A673 (cell line): ENCODE results near the gene VEGFB. TPM values are rescaled to one million over a fixed set of nuclear protein-coding genes. Genes with fewer than 3 reads are reported as not detected.

ENCODE experiments used
- BruUV-seq: library from RNA; stranded (reverse); fragments of 400-500 nt; replicated peaks from 2 replicates; lab custom pipeline; 2021; lab: Mats Ljungman, UMichigan
- CTCF ChIA-PET: fragments of 300-600 bp; sonication (Branson Sonifier 250); formaldehyde crosslinking; loops from one replicate; lab custom pipeline; 2022; ENCODE audit warnings: antibody characterized with exemption; lab: Charles Lee
- POLR2A ChIA-PET: fragments of 300-600 bp; sonication (Branson Sonifier 250); formaldehyde crosslinking; loops from one replicate; lab custom pipeline; 2022; ENCODE audit warnings: antibody characterized with exemption; ENCODE audit not compliant: low non-redundant PET; lab: Charles Lee
- DNase-seq: peaks from one replicate; pipeline ENCODE4 v3.0.0-alpha.2; 2015; ENCODE audit warnings: low spot score
- H3K27ac ChIP-seq: fragments of 200-600 bp; sonication (generic); 2 replicates; pipeline ENCODE4 v1.5.1; 2016; ENCODE audit warnings: mixed run types, low read depth, mild to moderate bottlenecking, mixed read lengths, antibody characterized with exemption, low read length; ENCODE audit not compliant: poor library complexity, severe bottlenecking
- H3K27me3 ChIP-seq: fragments of 200-600 bp; sonication (generic); replicated peaks from 2 replicates; pipeline ENCODE4 v1.6.1; 2017; ENCODE audit warnings: mixed run types, low read depth, mild to moderate bottlenecking, mixed read lengths, antibody characterized with exemption, low read length; ENCODE audit not compliant: insufficient read depth, poor library complexity
- H3K36me3 ChIP-seq: fragments of 200-600 bp; sonication (generic); 2 replicates; pipeline ENCODE4 v1.6.1; 2016; ENCODE audit warnings: mixed run types, mild to moderate bottlenecking, mixed read lengths, antibody characterized with exemption, low read length; ENCODE audit not compliant: insufficient read depth, poor library complexity, severe bottlenecking
- H3K4me1 ChIP-seq: fragments of 200-600 bp; sonication (generic); 2 replicates; pipeline ENCODE4 v1.6.1; 2017; ENCODE audit warnings: mixed run types, mild to moderate bottlenecking, mixed read lengths, antibody characterized with exemption, low read length; ENCODE audit not compliant: insufficient read depth, poor library complexity, severe bottlenecking
- H3K4me3 ChIP-seq: fragments of 200-600 bp; sonication (generic); 2 replicates; pipeline ENCODE4 v1.5.1; 2016; ENCODE audit warnings: low read depth, mixed run types, mild to moderate bottlenecking, mixed read lengths, low read length; ENCODE audit not compliant: poor library complexity, severe bottlenecking
- H3K9me3 ChIP-seq: fragments of 200-600 bp; sonication (generic); 2 replicates; pipeline ENCODE4 v1.6.1; 2016; ENCODE audit warnings: mixed run types, low read depth, mild to moderate bottlenecking, mixed read lengths, antibody characterized with exemption, low read length; ENCODE audit not compliant: poor library complexity, severe bottlenecking
- EZH2 ChIP-seq: fragments of 200-600 bp; sonication (generic); IDR thresholded peaks from 2 replicates; pipeline ENCODE4 v1.6.1; 2017; ENCODE audit warnings: borderline replicate concordance, low read depth, mild to moderate bottlenecking, mixed read lengths, antibody characterized with exemption, low read length; ENCODE audit not compliant: poor library complexity, severe bottlenecking
- intact Hi-C: fragments of 100-400 bp; cut with micrococcal nuclease; formaldehyde crosslinking; loops from one replicate; pipeline ENCODE4 v1.10.0; 2022; ENCODE audit not compliant: unreplicated experiment
- total RNA-seq: library from RNA; stranded (reverse); gene quantifications from 2 replicates; pipeline ENCODE4 v1.2.3, GENCODE V29; 2021
- TF ChIP-seq, protein P1 (sequence below): fragments of 300-800, 200-600 bp; sonication (generic); conservative IDR thresholded peaks from 2 replicates; pipeline ENCODE4 v1.5.1; 2017; ENCODE audit warnings: low read depth, mild to moderate bottlenecking, antibody characterized with exemption, low read length, moderate library complexity, mixed read lengths

VEGFB gene
- total RNA-seq, 1 experiment from 2014 or later = 93.3 TPM

DNA sequence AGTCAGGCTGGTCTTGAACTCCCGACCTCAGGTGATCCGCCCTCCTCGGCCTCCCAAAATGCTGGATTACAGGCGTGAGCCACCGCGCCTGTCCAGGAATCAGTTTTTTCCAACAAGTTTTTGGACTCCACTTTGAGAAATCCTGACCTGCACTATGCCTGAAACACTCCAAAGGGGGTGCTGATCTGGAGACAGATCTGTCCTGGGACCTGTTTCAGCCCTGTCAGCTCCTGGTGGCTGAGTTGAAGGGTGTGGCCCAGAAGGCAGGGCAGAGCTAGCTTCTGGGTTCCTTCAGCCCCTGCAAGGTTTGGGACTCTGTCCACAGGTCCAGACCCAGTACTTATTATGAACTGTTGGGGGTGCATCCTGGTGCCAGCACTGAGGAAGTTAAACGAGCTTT lies 2.8 kb upstream of the VEGFB start:
- no TSS peak for BruUV-seq

DNA sequence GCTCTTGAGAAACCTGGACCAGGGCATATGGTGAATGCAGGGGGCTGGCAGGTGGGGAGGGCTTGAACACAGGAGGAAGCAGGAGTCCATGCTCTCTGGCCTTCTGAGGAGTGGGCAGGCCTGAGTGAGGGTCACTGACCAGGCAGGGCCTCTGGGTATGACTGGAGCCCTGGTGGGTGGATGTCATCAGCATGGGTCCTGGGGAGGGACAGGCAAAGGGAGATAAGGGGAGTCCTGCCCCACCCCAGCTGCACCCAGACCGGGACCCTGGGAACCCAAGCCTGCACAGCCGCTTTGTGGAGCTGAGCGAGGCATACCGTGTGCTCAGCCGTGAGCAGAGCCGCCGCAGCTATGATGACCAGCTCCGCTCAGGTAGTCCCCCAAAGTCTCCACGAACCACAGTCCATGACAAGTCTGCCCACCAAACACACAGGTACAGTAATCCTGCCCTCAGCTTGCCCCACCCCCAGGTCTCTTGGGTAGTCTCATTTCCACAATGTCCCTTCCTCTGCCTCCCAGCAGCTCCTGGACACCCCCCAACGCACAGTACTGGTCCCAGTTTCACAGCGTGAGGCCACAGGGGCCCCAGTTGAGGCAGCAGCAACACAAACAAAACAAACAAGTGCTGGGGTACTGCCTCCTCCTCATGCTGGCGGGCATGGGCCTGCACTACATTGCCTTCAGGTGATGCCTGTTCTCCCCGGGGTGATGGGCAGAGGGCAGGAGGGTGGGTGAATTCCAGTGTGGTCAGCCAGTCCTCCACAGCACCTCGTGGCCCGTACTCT lies 2.0 kb upstream of the VEGFB start:
- BruUV-seq = no TSS peak
- Histone ChIP-seq H3K36me3 (peaks cover 4% of the 10 kb centered on the region), H3K9me3 (no peaks in the 10 kb centered on the region), H3K27ac (peak overlapping the region; percentile 37), H3K4me1 (peaks cover 21% of the 10 kb centered on the region), H3K27me3 (no peaks in the 10 kb centered on the region), H3K4me3 (no peak overlapping the region)
- DNase-seq = no peak
- ChIA-PET CTCF (interaction anchor here (0.8 kb wide), 1 partner anchor 28 kb away, joined by 5 read pairs; no protein-coding TSS in a partner anchor), POLR2A (no interaction called here)
- intact Hi-C loops = no loop called here
- TF ChIP-seq EZH2 = no peak
- TF ChIP-seq, protein P1, sequence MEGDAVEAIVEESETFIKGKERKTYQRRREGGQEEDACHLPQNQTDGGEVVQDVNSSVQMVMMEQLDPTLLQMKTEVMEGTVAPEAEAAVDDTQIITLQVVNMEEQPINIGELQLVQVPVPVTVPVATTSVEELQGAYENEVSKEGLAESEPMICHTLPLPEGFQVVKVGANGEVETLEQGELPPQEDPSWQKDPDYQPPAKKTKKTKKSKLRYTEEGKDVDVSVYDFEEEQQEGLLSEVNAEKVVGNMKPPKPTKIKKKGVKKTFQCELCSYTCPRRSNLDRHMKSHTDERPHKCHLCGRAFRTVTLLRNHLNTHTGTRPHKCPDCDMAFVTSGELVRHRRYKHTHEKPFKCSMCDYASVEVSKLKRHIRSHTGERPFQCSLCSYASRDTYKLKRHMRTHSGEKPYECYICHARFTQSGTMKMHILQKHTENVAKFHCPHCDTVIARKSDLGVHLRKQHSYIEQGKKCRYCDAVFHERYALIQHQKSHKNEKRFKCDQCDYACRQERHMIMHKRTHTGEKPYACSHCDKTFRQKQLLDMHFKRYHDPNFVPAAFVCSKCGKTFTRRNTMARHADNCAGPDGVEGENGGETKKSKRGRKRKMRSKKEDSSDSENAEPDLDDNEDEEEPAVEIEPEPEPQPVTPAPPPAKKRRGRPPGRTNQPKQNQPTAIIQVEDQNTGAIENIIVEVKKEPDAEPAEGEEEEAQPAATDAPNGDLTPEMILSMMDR = no peak

More for the DNA sequence above, 2.8 kb upstream of the VEGFB start:
- H3K4me3 ChIP-seq = no peak overlapping the region
- H3K36me3 ChIP-seq = no peaks in the 10 kb centered on the region
- H3K9me3 ChIP-seq = no peaks in the 10 kb centered on the region
- peak overlapping the region; percentile 37 for H3K27ac ChIP-seq
- DNase-seq = no peak
- CTCF ChIA-PET = no interaction called here
- intact Hi-C loops = no loop called here
- no peaks in the 10 kb centered on the region for H3K27me3 ChIP-seq
- peaks cover 27% of the 10 kb centered on the region for H3K4me1 ChIP-seq
- POLR2A ChIA-PET = no interaction called here
- TF ChIP-seq, protein P1 = no peak
- TF ChIP-seq EZH2 = no peak

- no peaks in the 10 kb centered on the region for H3K27me3 ChIP-seq
- BruUV-seq = no TSS peak
- intact Hi-C loops = no loop called here
- peaks cover 9% of the 10 kb centered on the region for H3K36me3 ChIP-seq
- ChIA-PET CTCF (interaction anchor here (0.6 to 0.8 kb wide), 2 partner anchors 20 to 28 kb away, joined by 3 to 5 read pairs; no protein-coding TSS in a partner anchor), POLR2A (no interaction called here)
- no peak overlapping the region for H3K4me3 ChIP-seq
- H3K9me3 ChIP-seq = no peaks in the 10 kb centered on the region
- peak overlapping the region; percentile 21 for H3K27ac ChIP-seq
- H3K4me1 ChIP-seq = peaks cover 18% of the 10 kb centered on the region
- no peak for TF ChIP-seq EZH2
- TF ChIP-seq, protein P1 = no peak
- DNase-seq = no peak
Observed at GRCh38 chr11:64232967-64233315, 1.4 kb upstream of the VEGFB start.
